ENCODE measurements around the gene TEX47.

TEX47 gene

GRCh38 chr7:88775838-88776237 is 19.7 kb downstream of the TEX47 start:
- Histone ChIP-seq H2AFZ (ENCODE audit: low read depth) (no peak overlapping the region), H3K36me3 (ENCODE audit: insufficient read depth) (no peaks in the 10 kb centered on the region), H3K9ac (no peak overlapping the region), H3K27ac (no peak overlapping the region), H3K79me2 (ENCODE audit: insufficient read depth, low read depth) (no peaks in the 10 kb centered on the region), H4K20me1 (ENCODE audit: insufficient read depth) (no peaks in the 10 kb centered on the region), H3K4me2 (no peak overlapping the region), H3K27me3 (ENCODE audit: insufficient read depth, low read depth) (no peaks in the 10 kb centered on the region), H3K4me3 (IDR thresholded peaks at IDR 0.05; ENCODE audit: insufficient read depth, low read depth, low read length) (no peak overlapping the region), H3K4me1 (ENCODE audit: low read depth, poor library complexity, severe bottlenecking) (no peaks in the 10 kb centered on the region)
- TF ChIP-seq CTCF (conservative IDR thresholded peaks at IDR 0.05; ENCODE audit: low read depth, low read length): no peak

GRCh38 chr7:88772776-88773175 is 22.8 kb downstream of the TEX47 start:
- Histone ChIP-seq H3K36me3 (ENCODE audit: insufficient read depth) (no peaks in the 10 kb centered on the region), H3K79me2 (ENCODE audit: insufficient read depth, low read depth) (no peaks in the 10 kb centered on the region), H3K9ac (no peak overlapping the region), H3K4me1 (ENCODE audit: low read depth, poor library complexity, severe bottlenecking) (no peaks in the 10 kb centered on the region), H3K4me3 (IDR thresholded peaks at IDR 0.05; ENCODE audit: insufficient read depth, low read depth, low read length) (no peak overlapping the region), H3K27ac (no peak overlapping the region), H4K20me1 (ENCODE audit: insufficient read depth) (no peaks in the 10 kb centered on the region), H2AFZ (ENCODE audit: low read depth) (no peak overlapping the region), H3K27me3 (ENCODE audit: insufficient read depth, low read depth) (no peaks in the 10 kb centered on the region), H3K4me2 (no peak overlapping the region)
- no peak for TF ChIP-seq CTCF (conservative IDR thresholded peaks at IDR 0.05; ENCODE audit: low read depth, low read length)

- no peaks in the 10 kb centered on the region for H3K27me3 ChIP-seq (ENCODE audit: insufficient read depth, low read depth)
- H3K4me3 ChIP-seq (IDR thresholded peaks at IDR 0.05; ENCODE audit: insufficient read depth, low read depth, low read length): no peak overlapping the region
- no peaks in the 10 kb centered on the region for H3K4me1 ChIP-seq (ENCODE audit: low read depth, poor library complexity, severe bottlenecking)
- no peak for TF ChIP-seq CTCF (conservative IDR thresholded peaks at IDR 0.05; ENCODE audit: low read depth, low read length)
- no peak overlapping the region for H3K9ac ChIP-seq
- no peaks in the 10 kb centered on the region for H4K20me1 ChIP-seq (ENCODE audit: insufficient read depth)
- no peak overlapping the region for H2AFZ ChIP-seq (ENCODE audit: low read depth)
- no peaks in the 10 kb centered on the region for H3K36me3 ChIP-seq (ENCODE audit: insufficient read depth)
- H3K27ac ChIP-seq: no peak overlapping the region
- no peaks in the 10 kb centered on the region for H3K79me2 ChIP-seq (ENCODE audit: insufficient read depth, low read depth)
- H3K4me2 ChIP-seq: no peak overlapping the region
Observed at GRCh38 chr7:88771417-88771816, 24.1 kb downstream of the TEX47 start.

GRCh38 chr7:88761779-88762178 is 33.8 kb downstream of the TEX47 start:
- Histone ChIP-seq H2AFZ (ENCODE audit: low read depth) (no peak overlapping the region), H3K4me2 (no peak overlapping the region), H3K4me1 (ENCODE audit: low read depth, poor library complexity, severe bottlenecking) (no peaks in the 10 kb centered on the region), H3K9ac (no peak overlapping the region), H3K27ac (no peak overlapping the region), H3K4me3 (IDR thresholded peaks at IDR 0.05; ENCODE audit: insufficient read depth, low read depth, low read length) (no peak overlapping the region), H3K27me3 (ENCODE audit: insufficient read depth, low read depth) (no peaks in the 10 kb centered on the region), H3K79me2 (ENCODE audit: insufficient read depth, low read depth) (no peaks in the 10 kb centered on the region), H3K36me3 (ENCODE audit: insufficient read depth) (no peaks in the 10 kb centered on the region), H4K20me1 (ENCODE audit: insufficient read depth) (no peaks in the 10 kb centered on the region)
- TF ChIP-seq CTCF (conservative IDR thresholded peaks at IDR 0.05; ENCODE audit: low read depth, low read length): no peak

- TF ChIP-seq CTCF (conservative IDR thresholded peaks at IDR 0.05; ENCODE audit: low read depth, low read length): no peak
- Histone ChIP-seq H2AFZ (ENCODE audit: low read depth) (no peak overlapping the region), H3K4me3 (IDR thresholded peaks at IDR 0.05; ENCODE audit: insufficient read depth, low read depth, low read length) (no peak overlapping the region), H3K9ac (no peak overlapping the region), H3K36me3 (ENCODE audit: insufficient read depth) (no peaks in the 10 kb centered on the region), H3K27ac (no peak overlapping the region), H3K4me2 (no peak overlapping the region), H3K79me2 (ENCODE audit: insufficient read depth, low read depth) (no peaks in the 10 kb centered on the region), H3K4me1 (ENCODE audit: low read depth, poor library complexity, severe bottlenecking) (no peaks in the 10 kb centered on the region), H4K20me1 (ENCODE audit: insufficient read depth) (no peaks in the 10 kb centered on the region), H3K27me3 (ENCODE audit: insufficient read depth, low read depth) (no peaks in the 10 kb centered on the region)
Observed at GRCh38 chr7:88760136-88760515, 35.4 kb downstream of the TEX47 start.
